ENCODE results near the gene BPIFA1. TPM values are rescaled to one million over a fixed set of nuclear protein-coding genes. Genes with fewer than 3 reads are reported as not detected.

Gene BPIFA1
- total and polyA plus RNA-seq, 12 donors, result not detected

DNA sequence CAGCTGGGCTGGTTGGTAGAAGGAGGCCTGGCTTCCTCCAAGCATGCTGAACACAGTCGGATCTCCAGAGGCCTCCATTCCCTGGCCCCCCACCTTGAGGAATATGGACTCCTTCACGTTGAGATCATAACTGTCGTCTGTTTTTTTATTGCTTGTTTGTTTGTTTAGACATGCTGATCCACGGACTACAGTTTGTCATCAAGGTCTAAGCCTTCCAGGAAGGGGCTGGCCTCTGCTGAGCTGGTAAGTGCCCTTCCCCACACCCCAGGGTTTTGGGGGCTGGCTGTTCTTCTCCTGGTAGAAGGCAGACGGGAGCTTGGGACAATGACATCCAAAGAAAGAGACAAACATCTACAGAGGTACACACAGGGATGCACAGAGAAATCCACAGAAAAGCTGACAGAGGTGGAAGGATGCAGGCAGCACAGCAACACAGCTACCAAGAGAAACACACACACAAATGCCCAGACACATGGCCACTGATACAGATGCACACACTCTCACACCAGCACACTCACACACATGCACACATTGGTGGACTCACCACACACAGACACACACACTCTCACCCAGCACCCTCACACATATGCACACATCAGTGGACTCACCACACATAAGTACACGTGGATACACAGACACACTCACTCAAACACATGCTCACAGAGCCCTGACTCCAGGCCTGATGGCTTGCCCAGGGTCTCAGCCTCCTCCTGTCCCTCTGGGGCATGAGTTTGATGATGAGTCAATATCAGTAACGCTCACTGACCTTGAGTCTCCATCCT, 6.7 kb downstream of the BPIFA1 start:
- intact Hi-C loops (cut with DNase I), result no loop called here
- Histone ChIP-seq H3K36me3 (replicated peaks in 1 of 2) (no peaks in the 10 kb centered on the region), H3K4me3 (no peak overlapping the region), H3K4me1 (replicated peaks in 1 of 2) (no peaks in the 10 kb centered on the region), H3K27me3 (no peaks in the 10 kb centered on the region), H3K27ac (no peak overlapping the region), H3K9me3 (replicated peaks in 1 of 3) (no peaks in the 10 kb centered on the region)
- TF ChIP-seq POLR2A (IDR thresholded peaks at IDR 0.05), result no peak
- TF ChIP-seq, protein P1, sequence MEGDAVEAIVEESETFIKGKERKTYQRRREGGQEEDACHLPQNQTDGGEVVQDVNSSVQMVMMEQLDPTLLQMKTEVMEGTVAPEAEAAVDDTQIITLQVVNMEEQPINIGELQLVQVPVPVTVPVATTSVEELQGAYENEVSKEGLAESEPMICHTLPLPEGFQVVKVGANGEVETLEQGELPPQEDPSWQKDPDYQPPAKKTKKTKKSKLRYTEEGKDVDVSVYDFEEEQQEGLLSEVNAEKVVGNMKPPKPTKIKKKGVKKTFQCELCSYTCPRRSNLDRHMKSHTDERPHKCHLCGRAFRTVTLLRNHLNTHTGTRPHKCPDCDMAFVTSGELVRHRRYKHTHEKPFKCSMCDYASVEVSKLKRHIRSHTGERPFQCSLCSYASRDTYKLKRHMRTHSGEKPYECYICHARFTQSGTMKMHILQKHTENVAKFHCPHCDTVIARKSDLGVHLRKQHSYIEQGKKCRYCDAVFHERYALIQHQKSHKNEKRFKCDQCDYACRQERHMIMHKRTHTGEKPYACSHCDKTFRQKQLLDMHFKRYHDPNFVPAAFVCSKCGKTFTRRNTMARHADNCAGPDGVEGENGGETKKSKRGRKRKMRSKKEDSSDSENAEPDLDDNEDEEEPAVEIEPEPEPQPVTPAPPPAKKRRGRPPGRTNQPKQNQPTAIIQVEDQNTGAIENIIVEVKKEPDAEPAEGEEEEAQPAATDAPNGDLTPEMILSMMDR (IDR thresholded peaks at IDR 0.05), result no peak
- DNase-seq, result no peak
- WGBS, 4 donors, result 52 to 59% (median 55%) methylated on average over 6 to 7 of the region's 7 CpGs

DNA sequence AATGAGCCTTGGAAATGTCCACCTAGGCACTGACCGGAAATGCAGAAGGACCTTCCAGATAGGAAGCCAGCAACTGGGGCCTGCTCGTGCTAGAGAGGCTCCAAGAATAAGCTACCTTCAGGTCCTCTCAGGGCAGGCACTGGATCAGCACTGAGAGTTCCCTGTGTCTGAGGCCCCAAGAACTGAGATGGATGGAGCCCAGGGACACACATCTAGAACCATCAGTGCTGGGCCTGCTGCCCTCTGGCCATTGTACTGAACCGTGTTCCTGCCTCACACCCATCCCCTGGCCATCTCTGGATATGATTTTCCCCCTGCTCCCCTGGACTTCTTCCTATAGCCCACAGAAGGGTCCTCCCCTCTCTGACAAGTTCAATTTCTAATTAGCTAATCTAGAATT, 10.3 kb downstream of the BPIFA1 start:
- Histone ChIP-seq H3K27ac (no peak overlapping the region), H3K4me1 (replicated peaks in 1 of 2) (no peaks in the 10 kb centered on the region), H3K36me3 (replicated peaks in 1 of 2) (no peaks in the 10 kb centered on the region), H3K4me3 (no peak overlapping the region), H3K27me3 (no peaks in the 10 kb centered on the region), H3K9me3 (replicated peaks in 1 of 3) (no peaks in the 10 kb centered on the region)
- intact Hi-C loops (cut with DNase I), result no loop called here
- 50 to 77% (median 76%) methylated on average over 3 of the region's 3 CpGs for WGBS, 4 donors
- no peak for DNase-seq
- TF ChIP-seq, protein P1 (IDR thresholded peaks at IDR 0.05), result no peak
- no peak for TF ChIP-seq POLR2A (IDR thresholded peaks at IDR 0.05)

DNA sequence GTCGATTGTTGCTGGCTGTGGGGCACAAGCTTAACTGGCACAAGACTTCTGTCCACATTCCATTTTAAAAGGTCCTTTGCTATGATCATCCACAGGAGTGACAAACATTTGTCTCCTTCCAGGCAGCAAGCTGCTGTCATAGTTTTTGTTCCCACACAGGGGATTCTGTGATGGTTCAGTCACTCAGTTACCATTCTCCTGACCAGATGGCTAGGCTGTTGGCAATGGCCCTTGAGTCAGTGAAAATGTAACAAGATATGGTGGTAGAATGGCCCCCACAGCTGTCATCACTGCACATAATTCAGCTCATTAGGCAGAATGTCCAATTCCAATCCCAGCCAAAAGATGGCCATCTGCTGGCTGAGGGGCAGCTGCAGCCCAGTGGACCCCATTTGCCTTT, 13.7 kb downstream of the BPIFA1 start:
- no peak for TF ChIP-seq POLR2A (IDR thresholded peaks at IDR 0.05)
- TF ChIP-seq, protein P1 (IDR thresholded peaks at IDR 0.05), result no peak
- 90 to 100% (median 91%) methylated on average over 1 of the region's 1 CpG for WGBS, 4 donors
- intact Hi-C loops (cut with DNase I), result no loop called here
- Histone ChIP-seq H3K4me3 (no peak overlapping the region), H3K27ac (no peak overlapping the region), H3K9me3 (replicated peaks in 1 of 3) (no peaks in the 10 kb centered on the region), H3K27me3 (no peaks in the 10 kb centered on the region), H3K36me3 (replicated peaks in 1 of 2) (no peaks in the 10 kb centered on the region), H3K4me1 (replicated peaks in 1 of 2) (no peaks in the 10 kb centered on the region)
- DNase-seq, result no peak

DNA sequence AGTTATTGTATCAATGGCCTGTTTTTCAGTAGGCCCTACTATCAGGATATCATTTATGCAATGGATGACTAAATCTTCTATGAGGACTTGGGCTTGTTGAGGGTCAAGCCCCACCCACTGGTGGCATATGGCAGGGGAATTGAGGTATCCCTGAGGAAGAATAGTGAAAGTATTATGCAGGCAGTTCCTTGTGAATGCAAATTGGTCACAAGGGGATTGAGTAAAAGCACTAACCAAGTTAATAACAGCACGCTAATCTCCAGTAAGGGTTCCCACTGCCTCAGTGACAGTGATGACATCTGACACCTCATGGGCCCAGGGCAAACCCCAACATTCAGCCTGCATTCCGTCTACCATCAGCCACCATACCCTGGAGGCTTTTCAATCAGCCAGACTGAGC, 14.9 kb downstream of the BPIFA1 start:
- Histone ChIP-seq H3K4me1 (replicated peaks in 1 of 2) (no peaks in the 10 kb centered on the region), H3K9me3 (replicated peaks in 1 of 3) (no peaks in the 10 kb centered on the region), H3K4me3 (no peak overlapping the region), H3K36me3 (replicated peaks in 1 of 2) (no peaks in the 10 kb centered on the region), H3K27ac (no peak overlapping the region), H3K27me3 (no peaks in the 10 kb centered on the region)
- WGBS, 4 donors, result 43 to 57% (median 49%) methylated on average over 2 of the region's 2 CpGs
- intact Hi-C loops (cut with DNase I), result no loop called here
- TF ChIP-seq POLR2A (IDR thresholded peaks at IDR 0.05), result no peak
- TF ChIP-seq, protein P1 (IDR thresholded peaks at IDR 0.05), result no peak
- DNase-seq, result no peak
